HFFc6 (cell line): ENCODE data around the gene CADM1. TPM values are rescaled to one million over a fixed set of nuclear protein-coding genes. Genes with fewer than 3 reads are reported as not detected.

Source experiments
- DNase-seq: peaks from one replicate; pipeline ENCODE4 v3.0.0-alpha.2; 2018
- H3K27ac Mint-ChIP-seq: 2 replicates; pipeline ENCODE4 v1.8.0; 2020; ENCODE audit warnings: mild to moderate bottlenecking, mixed read lengths
- H3K27me3 Mint-ChIP-seq: 2 replicates; pipeline ENCODE4 v1.8.0; 2021; ENCODE audit warnings: mild to moderate bottlenecking, moderate library complexity, mixed read lengths; ENCODE audit not compliant: insufficient read depth
- H3K36me3 Mint-ChIP-seq: 2 replicates; pipeline ENCODE4 v1.8.0; 2021; ENCODE audit warnings: low read depth, mixed read lengths
- H3K4me1 Mint-ChIP-seq: 2 replicates; pipeline ENCODE4 v1.8.0; 2020; ENCODE audit warnings: low read depth, mixed read lengths
- H3K4me3 Mint-ChIP-seq: 2 replicates; pipeline ENCODE4 v1.8.0; 2020; ENCODE audit warnings: mild to moderate bottlenecking, moderate library complexity, mixed read lengths
- H3K9me3 Mint-ChIP-seq: 2 replicates; pipeline ENCODE4 v1.8.0; 2020; ENCODE audit warnings: mild to moderate bottlenecking, mixed read lengths
- total RNA-seq, 6 experiments: library from RNA; stranded (reverse); fragmentation: NEBNext Ultra II Directional; extraction: Animal tissue kit (Norgen Biotek cat#: 25700); gene quantifications; 2 replicates in 1 of 6; 3 replicates in 5 of 6; pipeline ENCODE4 v1.2.3, GENCODE V29; 2021
- TF ChIP-seq, protein P1 (sequence below): fragments of 200-600 bp; sonication (generic); IDR thresholded peaks from 2 replicates; pipeline ENCODE4 v1.5.0; 2021; ENCODE audit warnings: antibody characterized with exemption, mild to moderate bottlenecking

Gene CADM1
- total RNA-seq, 6 experiments from 2014 or later: not detected

DNA sequence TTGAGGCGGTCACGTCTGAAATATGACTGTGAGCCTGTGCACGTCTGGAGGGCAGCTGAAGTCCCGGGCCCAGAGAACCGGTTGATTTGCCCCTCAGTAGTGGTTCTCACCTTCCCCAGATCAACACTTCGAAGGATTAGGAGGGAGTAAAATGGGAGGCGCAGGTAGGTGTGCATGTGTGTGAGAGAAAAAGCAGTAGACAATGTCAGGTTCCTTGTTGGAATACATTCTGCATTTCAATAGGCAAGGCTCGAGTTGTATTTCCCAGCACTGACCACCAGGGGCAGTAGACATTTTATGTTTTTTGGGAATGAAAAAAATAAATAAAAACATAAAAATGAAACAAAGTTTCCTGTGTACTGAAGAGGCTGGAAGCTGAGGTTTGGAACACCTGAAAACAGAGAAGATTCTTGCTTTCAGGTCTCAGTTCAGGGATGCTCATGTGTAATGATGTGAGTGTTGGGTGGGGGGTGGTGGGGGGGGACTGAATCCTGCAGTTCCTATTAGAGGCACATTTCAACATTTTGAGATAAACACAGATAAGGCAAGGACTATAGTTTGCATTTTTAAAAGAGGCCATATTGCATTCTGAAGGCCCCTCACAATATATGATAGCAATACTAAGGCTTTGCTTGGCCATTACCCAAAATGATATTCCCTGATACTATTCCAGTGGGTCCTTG is 333.9 kb downstream of the CADM1 start:
- Mint-ChIP-seq H3K9me3 (peaks cover 30% of the 10 kb centered on the region), H3K27ac (no peak overlapping the region), H3K4me3 (no peak overlapping the region), H3K4me1 (no peaks in the 10 kb centered on the region), H3K27me3 (no peaks in the 10 kb centered on the region; the same call in none of the 2 replicates), H3K36me3 (0 out of 2 replicates have a peak, but pooled peaks cover 4% of the 10 kb centered on the region)
- peak; percentile 21 for DNase-seq
- TF ChIP-seq, protein P1, sequence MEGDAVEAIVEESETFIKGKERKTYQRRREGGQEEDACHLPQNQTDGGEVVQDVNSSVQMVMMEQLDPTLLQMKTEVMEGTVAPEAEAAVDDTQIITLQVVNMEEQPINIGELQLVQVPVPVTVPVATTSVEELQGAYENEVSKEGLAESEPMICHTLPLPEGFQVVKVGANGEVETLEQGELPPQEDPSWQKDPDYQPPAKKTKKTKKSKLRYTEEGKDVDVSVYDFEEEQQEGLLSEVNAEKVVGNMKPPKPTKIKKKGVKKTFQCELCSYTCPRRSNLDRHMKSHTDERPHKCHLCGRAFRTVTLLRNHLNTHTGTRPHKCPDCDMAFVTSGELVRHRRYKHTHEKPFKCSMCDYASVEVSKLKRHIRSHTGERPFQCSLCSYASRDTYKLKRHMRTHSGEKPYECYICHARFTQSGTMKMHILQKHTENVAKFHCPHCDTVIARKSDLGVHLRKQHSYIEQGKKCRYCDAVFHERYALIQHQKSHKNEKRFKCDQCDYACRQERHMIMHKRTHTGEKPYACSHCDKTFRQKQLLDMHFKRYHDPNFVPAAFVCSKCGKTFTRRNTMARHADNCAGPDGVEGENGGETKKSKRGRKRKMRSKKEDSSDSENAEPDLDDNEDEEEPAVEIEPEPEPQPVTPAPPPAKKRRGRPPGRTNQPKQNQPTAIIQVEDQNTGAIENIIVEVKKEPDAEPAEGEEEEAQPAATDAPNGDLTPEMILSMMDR: peak; percentile 80

- no peak overlapping the region for H3K4me3 Mint-ChIP-seq
- 0 out of 2 replicates have a peak, but pooled peaks cover 4% of the 10 kb centered on the region for H3K36me3 Mint-ChIP-seq
- no peak overlapping the region for H3K27ac Mint-ChIP-seq
- no peaks in the 10 kb centered on the region for H3K4me1 Mint-ChIP-seq
- H3K27me3 Mint-ChIP-seq: no peaks in the 10 kb centered on the region; the same call in none of the 2 replicates
- peaks cover 20% of the 10 kb centered on the region for H3K9me3 Mint-ChIP-seq
- DNase-seq: no peak
- TF ChIP-seq, protein P1: no peak
Measured at GRCh38 chr11:115169251-115169650, 335.0 kb downstream of the CADM1 start.

GRCh38 chr11:115168686-115169085 is 335.5 kb downstream of the CADM1 start:
- DNase-seq: no peak
- TF ChIP-seq, protein P1: no peak
- H3K27ac Mint-ChIP-seq: no peak overlapping the region
- no peaks in the 10 kb centered on the region for H3K4me1 Mint-ChIP-seq
- H3K27me3 Mint-ChIP-seq: no peaks in the 10 kb centered on the region; the same call in none of the 2 replicates
- no peak overlapping the region for H3K4me3 Mint-ChIP-seq
- 0 out of 2 replicates have a peak, but pooled peaks cover 4% of the 10 kb centered on the region for H3K36me3 Mint-ChIP-seq
- H3K9me3 Mint-ChIP-seq: peaks cover 14% of the 10 kb centered on the region

GRCh38 chr11:115168229-115168671 is 336.0 kb downstream of the CADM1 start:
- Mint-ChIP-seq H3K9me3 (peaks cover 16% of the 10 kb centered on the region), H3K36me3 (0 out of 2 replicates have a peak, but pooled peaks cover 4% of the 10 kb centered on the region), H3K4me1 (no peaks in the 10 kb centered on the region), H3K27me3 (no peaks in the 10 kb centered on the region; the same call in none of the 2 replicates), H3K27ac (no peak overlapping the region), H3K4me3 (no peak overlapping the region)
- no peak for DNase-seq
- TF ChIP-seq, protein P1: no peak

DNA sequence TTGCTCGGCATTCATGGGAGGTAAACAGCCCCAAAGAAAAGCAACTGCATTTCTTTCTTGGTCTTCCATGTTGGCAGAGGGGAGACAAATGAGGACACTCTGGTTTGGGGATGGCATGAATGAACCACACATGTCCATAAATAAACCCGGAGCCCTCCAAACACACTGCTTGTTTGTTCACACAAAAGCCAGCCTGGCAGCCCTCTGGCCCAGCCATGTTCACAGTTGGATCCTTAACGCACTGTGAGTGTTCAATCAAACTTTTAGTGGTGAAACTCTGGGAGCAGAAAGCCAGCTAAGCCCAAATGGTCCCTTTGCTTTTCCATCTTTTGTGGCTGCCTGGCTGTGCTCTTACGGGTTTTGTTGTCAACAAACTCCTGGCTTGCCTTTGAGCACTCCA is 336.8 kb downstream of the CADM1 start:
- TF ChIP-seq, protein P1: no peak
- Mint-ChIP-seq H3K4me3 (no peak overlapping the region), H3K9me3 (peaks cover 16% of the 10 kb centered on the region; the same call in 1 of the 2 replicates), H3K27me3 (no peaks in the 10 kb centered on the region), H3K4me1 (no peaks in the 10 kb centered on the region), H3K27ac (no peak overlapping the region), H3K36me3 (0 out of 2 replicates have a peak, but pooled peaks cover 4% of the 10 kb centered on the region)
- no peak for DNase-seq
